ENCODE results near the gene CRB1.
A peak's percentile ranks its signal among the peaks of the same experiment; 100 is the strongest.
"Not testable (repeated sequence)": the region's sequence is repeated elsewhere in the genome, so short reads cannot be mapped to it uniquely, and the experiment has no call there.

CRB1 gene

DNA sequence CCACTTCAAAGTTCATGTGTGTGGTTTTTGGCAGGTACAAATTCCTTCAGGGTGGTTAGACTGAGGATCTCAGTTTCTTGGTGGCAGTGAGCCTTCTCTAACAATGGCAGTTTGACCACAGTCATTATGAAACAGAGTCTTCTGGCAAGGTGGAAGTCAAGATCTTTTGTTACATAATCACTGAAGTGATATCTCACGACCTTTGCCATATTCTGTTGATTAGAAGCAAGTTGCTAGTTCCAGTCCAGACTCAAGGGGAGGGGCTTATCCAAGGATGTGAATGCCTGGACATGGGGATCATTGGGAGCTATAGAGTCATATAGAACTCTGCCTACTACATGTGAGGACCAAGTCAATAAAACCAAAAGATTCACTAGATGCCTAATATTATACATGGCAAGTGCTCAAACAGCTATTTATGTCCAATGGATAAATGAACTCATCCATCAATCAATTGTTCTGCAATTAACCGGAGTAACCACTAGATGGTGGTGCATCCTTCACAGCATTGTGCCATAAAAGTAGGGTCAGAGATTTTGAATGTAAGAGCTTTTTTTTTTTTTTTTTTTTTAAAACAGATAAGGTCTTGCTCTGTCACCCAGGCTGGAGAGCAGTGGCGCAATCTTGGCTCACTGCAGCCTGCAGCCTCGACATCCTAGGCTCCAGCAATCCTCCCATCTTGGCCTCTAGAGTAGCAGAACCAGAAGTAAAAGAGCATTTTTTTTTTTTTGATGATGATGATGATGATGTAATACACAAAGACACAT, 131.9 kb downstream of the CRB1 start:
- H3K4me3 ChIP-seq (ENCODE audit: control insufficient read depth, low read depth, low read length), result no peak overlapping the region
- DNase-seq (ENCODE audit: low read depth), result peak; percentile 58
- TF ChIP-seq, protein P1, sequence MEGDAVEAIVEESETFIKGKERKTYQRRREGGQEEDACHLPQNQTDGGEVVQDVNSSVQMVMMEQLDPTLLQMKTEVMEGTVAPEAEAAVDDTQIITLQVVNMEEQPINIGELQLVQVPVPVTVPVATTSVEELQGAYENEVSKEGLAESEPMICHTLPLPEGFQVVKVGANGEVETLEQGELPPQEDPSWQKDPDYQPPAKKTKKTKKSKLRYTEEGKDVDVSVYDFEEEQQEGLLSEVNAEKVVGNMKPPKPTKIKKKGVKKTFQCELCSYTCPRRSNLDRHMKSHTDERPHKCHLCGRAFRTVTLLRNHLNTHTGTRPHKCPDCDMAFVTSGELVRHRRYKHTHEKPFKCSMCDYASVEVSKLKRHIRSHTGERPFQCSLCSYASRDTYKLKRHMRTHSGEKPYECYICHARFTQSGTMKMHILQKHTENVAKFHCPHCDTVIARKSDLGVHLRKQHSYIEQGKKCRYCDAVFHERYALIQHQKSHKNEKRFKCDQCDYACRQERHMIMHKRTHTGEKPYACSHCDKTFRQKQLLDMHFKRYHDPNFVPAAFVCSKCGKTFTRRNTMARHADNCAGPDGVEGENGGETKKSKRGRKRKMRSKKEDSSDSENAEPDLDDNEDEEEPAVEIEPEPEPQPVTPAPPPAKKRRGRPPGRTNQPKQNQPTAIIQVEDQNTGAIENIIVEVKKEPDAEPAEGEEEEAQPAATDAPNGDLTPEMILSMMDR (conservative IDR thresholded peaks at IDR 0.05; ENCODE audit: control insufficient read depth, insufficient read depth, low read depth, low read length), result peak; percentile 83

DNA sequence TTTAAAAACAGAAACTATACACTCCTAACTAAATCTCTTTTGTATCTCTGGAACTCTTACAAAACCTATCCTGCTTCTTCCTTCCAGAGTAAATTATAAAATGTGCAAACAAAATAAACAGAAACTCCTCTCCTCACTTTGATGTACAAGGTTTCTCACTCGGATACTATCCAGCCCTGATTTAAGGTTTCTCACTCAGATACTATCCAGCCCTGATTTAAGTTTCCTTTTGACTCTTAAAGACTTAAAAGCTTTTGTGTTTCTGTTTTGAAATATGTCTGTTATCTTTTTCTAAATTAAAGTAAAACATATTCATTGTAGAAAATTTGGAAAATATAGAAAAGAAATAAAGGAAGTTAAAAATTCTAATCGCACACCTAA, 132.5 kb downstream of the CRB1 start:
- no peak overlapping the region for H3K4me3 ChIP-seq (ENCODE audit: control insufficient read depth, low read depth, low read length)
- TF ChIP-seq, protein P1 (conservative IDR thresholded peaks at IDR 0.05; ENCODE audit: control insufficient read depth, insufficient read depth, low read depth, low read length), result no peak
- DNase-seq (ENCODE audit: low read depth), result no peak

DNA sequence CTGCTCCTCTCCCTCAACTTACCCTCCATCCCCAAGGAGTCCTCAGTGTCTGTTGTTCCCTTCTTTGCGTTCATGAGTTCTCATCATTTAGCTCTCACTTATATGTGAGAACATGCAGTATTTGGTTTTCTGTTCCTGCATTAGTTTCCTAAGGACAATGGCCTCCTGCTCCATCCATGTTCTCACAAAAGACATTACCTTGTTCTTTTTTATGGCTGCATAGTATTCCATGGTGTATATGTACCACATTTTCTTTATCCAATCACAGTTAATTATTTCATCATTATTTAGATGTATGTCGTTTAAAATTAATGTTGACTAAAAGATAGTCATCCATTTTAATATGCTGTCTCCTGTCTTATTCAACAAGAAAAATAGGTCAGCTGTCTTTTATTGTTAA, 134.1 kb downstream of the CRB1 start:
- no peak for DNase-seq (ENCODE audit: low read depth)
- H3K4me3 ChIP-seq (ENCODE audit: control insufficient read depth, low read depth, low read length), result no peak overlapping the region
- TF ChIP-seq, protein P1 (conservative IDR thresholded peaks at IDR 0.05; ENCODE audit: control insufficient read depth, insufficient read depth, low read depth, low read length), result no peak

DNA sequence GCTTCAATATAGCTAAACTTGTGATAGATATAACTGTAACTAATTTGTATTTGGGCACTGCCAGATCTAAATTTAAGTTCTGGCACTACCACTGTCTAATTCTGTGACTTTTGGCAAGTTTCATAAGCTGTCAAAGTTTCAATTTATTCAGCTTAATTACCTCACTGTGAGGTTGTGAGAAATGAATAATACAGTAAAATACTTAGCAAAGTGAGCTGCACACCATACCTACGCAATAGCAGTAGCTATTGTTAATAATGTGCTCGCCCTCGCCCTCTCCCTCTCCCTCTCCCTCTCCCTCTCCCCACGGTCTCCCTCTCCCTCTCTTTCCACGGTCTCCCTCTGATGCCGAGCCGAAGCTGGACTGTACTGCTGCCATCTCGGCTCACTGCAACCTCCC, 136.7 kb downstream of the CRB1 start:
- not testable (repeated sequence) for H3K4me3 ChIP-seq (ENCODE audit: control insufficient read depth, low read depth, low read length); DNase-seq (ENCODE audit: low read depth)

DNA sequence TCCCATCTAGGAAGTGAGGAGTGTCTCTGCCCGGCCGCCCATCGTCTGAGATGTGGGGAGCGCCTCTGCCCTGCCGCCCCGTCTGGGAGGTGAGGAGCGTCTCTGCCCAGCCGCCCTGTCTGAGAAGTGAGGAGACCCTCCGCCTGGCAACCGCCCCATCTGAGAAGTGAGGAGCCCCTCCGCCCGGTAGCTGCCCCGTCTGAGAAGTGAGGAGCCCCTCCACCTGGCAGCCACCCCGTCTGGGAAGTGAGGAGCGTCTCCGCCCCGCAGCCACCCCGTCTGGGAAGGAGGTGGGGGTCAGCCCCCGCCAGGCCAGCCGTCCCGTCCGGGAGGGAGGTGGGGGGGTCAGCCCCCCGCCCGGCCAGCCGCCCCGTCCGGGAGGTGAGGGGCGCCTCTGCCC, 137.6 kb downstream of the CRB1 start:
- not testable (repeated sequence) for DNase-seq (ENCODE audit: low read depth)

DNA sequence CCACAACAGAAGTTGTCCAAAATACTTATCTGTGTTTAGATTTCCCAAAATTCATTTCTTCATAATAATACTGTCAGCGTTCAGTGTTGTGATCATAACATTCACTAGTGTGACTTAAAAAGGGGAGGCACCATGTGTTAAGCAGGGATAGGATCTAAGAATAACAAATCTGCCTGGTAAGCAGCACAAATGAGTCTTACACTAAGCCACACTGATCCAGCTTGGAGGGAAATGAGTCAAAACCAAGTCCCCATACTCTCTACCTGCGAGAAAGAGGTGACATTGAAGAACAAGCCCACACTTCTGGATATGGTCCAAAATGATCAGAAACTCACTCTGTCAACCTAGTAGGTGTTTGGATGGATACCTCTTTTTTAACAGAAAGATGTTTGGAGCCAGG, 145.5 kb downstream of the CRB1 start:
- TF ChIP-seq, protein P1 (conservative IDR thresholded peaks at IDR 0.05; ENCODE audit: control insufficient read depth, insufficient read depth, low read depth, low read length), result no peak
- no peak for DNase-seq (ENCODE audit: low read depth)
- H3K4me3 ChIP-seq (ENCODE audit: control insufficient read depth, low read depth, low read length), result no peak overlapping the region

More for the DNA sequence above, 137.6 kb downstream of the CRB1 start:
- H3K4me3 ChIP-seq (ENCODE audit: control insufficient read depth, low read depth, low read length), result not testable (repeated sequence)

DNA sequence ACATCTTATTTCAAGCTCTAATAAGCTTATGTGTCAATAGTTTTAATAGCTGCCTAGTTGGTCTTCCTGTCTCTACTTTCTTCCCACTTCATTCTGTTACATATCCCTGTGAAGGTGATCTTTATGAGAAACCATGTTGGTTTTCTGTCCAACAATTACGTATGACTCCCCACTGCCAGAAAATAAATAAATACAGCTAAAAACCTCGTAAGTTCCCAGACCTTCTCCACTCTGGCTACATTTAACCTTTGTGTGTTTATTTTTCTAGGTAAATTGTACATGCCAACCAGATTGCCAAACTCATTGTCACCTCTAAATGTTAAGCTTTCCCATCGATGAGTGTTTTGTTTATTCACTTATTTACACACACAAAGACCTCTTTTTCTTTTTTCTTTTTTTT, 147.2 kb downstream of the CRB1 start:
- DNase-seq (ENCODE audit: low read depth), result no peak
- TF ChIP-seq, protein P1 (conservative IDR thresholded peaks at IDR 0.05; ENCODE audit: control insufficient read depth, insufficient read depth, low read depth, low read length), result no peak
- no peak overlapping the region for H3K4me3 ChIP-seq (ENCODE audit: control insufficient read depth, low read depth, low read length)

DNA sequence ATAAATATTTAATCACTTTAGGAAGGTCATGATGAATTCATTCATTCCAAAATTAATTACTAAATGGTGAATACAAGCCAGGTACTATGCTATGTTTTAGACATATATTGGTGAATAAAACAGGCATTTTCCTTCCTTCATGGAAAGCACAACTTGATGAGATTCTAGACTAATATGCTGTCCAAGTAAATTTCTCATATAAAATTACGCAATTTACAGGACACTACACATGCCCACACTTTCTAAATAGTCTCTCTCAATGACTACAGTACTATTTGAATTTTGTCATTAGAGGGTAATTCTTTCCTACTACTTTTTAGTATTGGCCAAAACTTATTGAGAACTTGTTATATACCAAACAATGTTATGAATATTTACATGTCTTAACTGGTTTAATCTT, 150.6 kb downstream of the CRB1 start:
- no peak overlapping the region for H3K4me3 ChIP-seq (ENCODE audit: control insufficient read depth, low read depth, low read length)
- TF ChIP-seq, protein P1 (conservative IDR thresholded peaks at IDR 0.05; ENCODE audit: control insufficient read depth, insufficient read depth, low read depth, low read length), result no peak
- DNase-seq (ENCODE audit: low read depth), result no peak
